Fibroblast of lung (primary cell): ENCODE measurements around the gene ITGAD. TPM values are rescaled to one million over a fixed set of nuclear protein-coding genes. Genes with fewer than 3 reads are reported as not detected.

ENCODE experiments used
- DNase-seq, 2 donors: peaks; one replicate each; pipeline versions ENCODE4 v3.0.0 to v3.0.0-alpha.2; 2010; ENCODE audit warnings: low read depth in 2 of 2
- H2AFZ ChIP-seq: 2 replicates; pipeline ENCODE4 v1.5.1; 2012; ENCODE audit warnings: low read length, control low read depth, inconsistent platforms
- H3K27ac ChIP-seq: 2 replicates; pipeline ENCODE4 v1.5.1; 2011; ENCODE audit warnings: low read length, control low read depth; ENCODE audit not compliant: insufficient read depth
- H3K27me3 ChIP-seq: 2 replicates; pipeline ENCODE4 v1.5.1; 2011; ENCODE audit warnings: mild to moderate bottlenecking, low read length; ENCODE audit not compliant: control insufficient read depth, insufficient read depth
- H3K36me3 ChIP-seq: 2 replicates; pipeline ENCODE4 v1.5.1; 2011; ENCODE audit warnings: low read length; ENCODE audit not compliant: control insufficient read depth, insufficient read depth
- H3K4me1 ChIP-seq: 2 replicates; pipeline ENCODE4 v1.5.1; 2011; ENCODE audit warnings: low read length; ENCODE audit not compliant: control insufficient read depth, insufficient read depth; ENCODE audit errors: extremely low read depth
- H3K4me2 ChIP-seq: 2 replicates; pipeline ENCODE4 v1.5.1; 2011; ENCODE audit warnings: low read length, control low read depth; ENCODE audit not compliant: insufficient read depth; ENCODE audit errors: extremely low read depth
- H3K4me3 ChIP-seq, 4 experiments: fragments of 200-600 bp in 1 of 4; sonication (generic) in 1 of 4; replicated peaks in 1 of 4; 2 replicates each; pipeline ENCODE4 v1.5.1; 2011 to 2016; ENCODE audit warnings: low read length in 4 of 4, low read depth in 3 of 4, mild to moderate bottlenecking in 3 of 4, control low read depth in 2 of 4, inconsistent platforms in 1 of 4, mixed read lengths in 1 of 4; ENCODE audit not compliant: insufficient read depth in 1 of 4; ENCODE audit errors: control extremely low read depth in 1 of 4
- H3K79me2 ChIP-seq: 2 replicates; pipeline ENCODE4 v1.5.1; 2012; ENCODE audit warnings: mild to moderate bottlenecking, low read length, inconsistent platforms; ENCODE audit not compliant: control insufficient read depth, insufficient read depth
- H3K9ac ChIP-seq: 2 replicates; pipeline ENCODE4 v1.5.1; 2011; ENCODE audit warnings: mild to moderate bottlenecking, low read length, control low read depth; ENCODE audit not compliant: insufficient read depth
- H3K9me3 ChIP-seq: 2 replicates; pipeline ENCODE4 v1.5.1; 2012; ENCODE audit warnings: low read depth, low read length; ENCODE audit not compliant: control insufficient read depth, insufficient read depth
- H4K20me1 ChIP-seq: 2 replicates; pipeline ENCODE4 v1.5.1; 2011; ENCODE audit warnings: low read length; ENCODE audit not compliant: control insufficient read depth, insufficient read depth; ENCODE audit errors: extremely low read depth
- CTCF ChIP-seq, 2 donors: IDR thresholded peaks in 1 of 2; conservative IDR thresholded peaks in 1 of 2; 1 replicate in 1 of 2; 2 replicates in 1 of 2; pipeline ENCODE4 v1.5.1; 2011 to 2012; ENCODE audit warnings: low read length in 2 of 2, control low read depth in 1 of 2, inconsistent platforms in 1 of 2, low read depth in 1 of 2, mild to moderate bottlenecking in 1 of 2
- EZH2 ChIP-seq: IDR thresholded peaks from 2 replicates; pipeline ENCODE4 v1.5.1; 2012; ENCODE audit warnings: low read length, control low read depth, mild to moderate bottlenecking; ENCODE audit errors: missing control alignments
- polyA plus RNA-seq, 2 donors: library from polyadenylated mRNA; depleted of rRNA in 1 of 2; stranded (reverse) in 1 of 2; unstranded in 1 of 2; fragments of >200 nt; gene quantifications; 2 replicates each; pipeline ENCODE4 v1.2.1, GENCODE V29; 2011 to 2012; ENCODE audit warnings: missing spikeins in 1 of 2
- total RNA-seq: library from RNA; depleted of rRNA; stranded (reverse); fragments of >200 nt; gene quantifications from 2 replicates; pipeline ENCODE4 v1.2.1, GENCODE V29; 2014

The ITGAD gene
- total and polyA plus RNA-seq, 2 donors (not counting 1 experiment from before 2014, with no cell fraction given), result not detected

GRCh38 chr16:31363721-31364120 is 29.4 kb upstream of the ITGAD start:
- H3K4me1 ChIP-seq, result no peaks in the 10 kb centered on the region
- no peak overlapping the region for H3K4me3 ChIP-seq
- no peak overlapping the region for H3K9ac ChIP-seq
- H3K36me3 ChIP-seq, result no peaks in the 10 kb centered on the region
- H3K27me3 ChIP-seq, result no peaks in the 10 kb centered on the region
- H3K27ac ChIP-seq, result no peak overlapping the region
- no peak overlapping the region for H2AFZ ChIP-seq
- no peaks in the 10 kb centered on the region for H3K9me3 ChIP-seq
- H3K4me2 ChIP-seq, result no peak overlapping the region
- TF ChIP-seq EZH2 (no peak), CTCF (conservative IDR thresholded peaks at IDR 0.05 in 1 of 2, IDR thresholded peaks at IDR 0.05 in 1 of 2; ENCODE audit: low read depth in 1 of 2, low read length in 2 of 2) (no peak)
- H4K20me1 ChIP-seq, result no peaks in the 10 kb centered on the region
- H3K79me2 ChIP-seq, result no peaks in the 10 kb centered on the region
- no peak for DNase-seq

- H3K27ac ChIP-seq, result no peak overlapping the region
- DNase-seq, result no peak
- no peaks in the 10 kb centered on the region for H4K20me1 ChIP-seq
- H3K9ac ChIP-seq, result no peak overlapping the region
- no peaks in the 10 kb centered on the region for H3K79me2 ChIP-seq
- H3K4me1 ChIP-seq, result no peaks in the 10 kb centered on the region
- H3K27me3 ChIP-seq, result no peaks in the 10 kb centered on the region
- no peak overlapping the region for H3K4me3 ChIP-seq
- H3K4me2 ChIP-seq, result no peak overlapping the region
- no peaks in the 10 kb centered on the region for H3K9me3 ChIP-seq
- no peak overlapping the region for H2AFZ ChIP-seq
- no peak for TF ChIP-seq CTCF (conservative IDR thresholded peaks at IDR 0.05 in 1 of 2, IDR thresholded peaks at IDR 0.05 in 1 of 2; ENCODE audit: low read depth in 1 of 2, low read length in 2 of 2)
- no peak for TF ChIP-seq EZH2
- no peaks in the 10 kb centered on the region for H3K36me3 ChIP-seq
These were observed 28.7 kb upstream of the ITGAD start for GRCh38 chr16:31364421-31364820.

- no peaks in the 10 kb centered on the region for H3K36me3 ChIP-seq
- H2AFZ ChIP-seq, result no peak overlapping the region
- H3K4me1 ChIP-seq, result no peaks in the 10 kb centered on the region
- no peaks in the 10 kb centered on the region for H3K27me3 ChIP-seq
- no peaks in the 10 kb centered on the region for H3K79me2 ChIP-seq
- H3K9me3 ChIP-seq, result no peaks in the 10 kb centered on the region
- no peaks in the 10 kb centered on the region for H4K20me1 ChIP-seq
- no peak overlapping the region for H3K9ac ChIP-seq
- no peak for TF ChIP-seq EZH2
- H3K27ac ChIP-seq, result no peak overlapping the region
- H3K4me3 ChIP-seq, result no peak overlapping the region
- DNase-seq, result no peak
- H3K4me2 ChIP-seq, result no peak overlapping the region
These were observed 27.8 kb upstream of the ITGAD start for GRCh38 chr16:31365131-31365865.
